ENCODE data around the gene KCNQ5.
"Not testable (repeated sequence)": the region's sequence is repeated elsewhere in the genome, so short reads cannot be mapped to it uniquely, and the experiment has no call there.

The KCNQ5 gene

DNA sequence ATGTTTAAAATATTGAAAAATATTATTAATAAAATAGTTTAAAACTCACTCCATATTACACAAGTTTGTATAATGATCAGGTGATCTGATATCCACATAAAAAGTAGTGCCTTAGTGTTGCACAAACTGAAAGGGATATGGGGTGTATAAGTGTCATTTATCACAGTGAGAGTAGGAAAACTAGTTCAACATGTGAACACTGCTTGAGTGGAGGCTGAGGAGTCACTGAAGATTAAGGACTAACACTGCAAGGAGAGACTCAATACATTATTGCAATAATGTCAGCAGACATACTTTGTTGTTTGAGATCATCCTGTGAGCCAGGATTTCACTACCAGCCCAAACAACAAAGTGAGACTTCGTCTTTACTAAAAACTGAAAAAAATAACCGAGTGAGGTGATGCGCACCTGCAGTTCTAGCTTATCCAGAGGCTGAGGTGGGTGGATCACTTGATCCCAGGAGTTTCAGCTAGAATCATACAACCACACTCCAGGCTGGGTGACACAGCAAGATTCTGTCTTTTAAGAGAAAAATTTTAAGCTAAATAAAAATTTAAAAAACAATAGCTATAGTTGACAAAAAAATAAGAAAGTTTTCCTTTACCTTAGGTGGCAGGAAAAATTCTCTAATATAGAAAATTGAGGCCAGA, 605.9 kb downstream of the KCNQ5 start:
- H3K27ac ChIP-seq (ENCODE audit: low read depth, low read length) = no peak overlapping the region
- no peaks in the 10 kb centered on the region for H3F3A ChIP-seq (ENCODE audit: control insufficient read depth, insufficient read depth)
- no peaks in the 10 kb centered on the region for H3K79me2 ChIP-seq (ENCODE audit: control insufficient read depth, low read length)
- no peaks in the 10 kb centered on the region for H3K9me3 ChIP-seq (ENCODE audit: control insufficient read depth, insufficient read depth, low read length)
- H3K4me3 ChIP-seq (ENCODE audit: low read length) = no peak overlapping the region
- no peaks in the 10 kb centered on the region for H3K27me3 ChIP-seq (ENCODE audit: control insufficient read depth, low read length)
- no peak for TF ChIP-seq EZH2phosphoT487 (IDR thresholded peaks at IDR 0.05; ENCODE audit: borderline replicate concordance, low read length)
- TF ChIP-seq, protein P1, sequence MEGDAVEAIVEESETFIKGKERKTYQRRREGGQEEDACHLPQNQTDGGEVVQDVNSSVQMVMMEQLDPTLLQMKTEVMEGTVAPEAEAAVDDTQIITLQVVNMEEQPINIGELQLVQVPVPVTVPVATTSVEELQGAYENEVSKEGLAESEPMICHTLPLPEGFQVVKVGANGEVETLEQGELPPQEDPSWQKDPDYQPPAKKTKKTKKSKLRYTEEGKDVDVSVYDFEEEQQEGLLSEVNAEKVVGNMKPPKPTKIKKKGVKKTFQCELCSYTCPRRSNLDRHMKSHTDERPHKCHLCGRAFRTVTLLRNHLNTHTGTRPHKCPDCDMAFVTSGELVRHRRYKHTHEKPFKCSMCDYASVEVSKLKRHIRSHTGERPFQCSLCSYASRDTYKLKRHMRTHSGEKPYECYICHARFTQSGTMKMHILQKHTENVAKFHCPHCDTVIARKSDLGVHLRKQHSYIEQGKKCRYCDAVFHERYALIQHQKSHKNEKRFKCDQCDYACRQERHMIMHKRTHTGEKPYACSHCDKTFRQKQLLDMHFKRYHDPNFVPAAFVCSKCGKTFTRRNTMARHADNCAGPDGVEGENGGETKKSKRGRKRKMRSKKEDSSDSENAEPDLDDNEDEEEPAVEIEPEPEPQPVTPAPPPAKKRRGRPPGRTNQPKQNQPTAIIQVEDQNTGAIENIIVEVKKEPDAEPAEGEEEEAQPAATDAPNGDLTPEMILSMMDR (IDR thresholded peaks at IDR 0.05; ENCODE audit: low read depth, low read length, poor library complexity, severe bottlenecking) = no peak
- no peaks in the 10 kb centered on the region for H3K36me3 ChIP-seq (ENCODE audit: control insufficient read depth, low read length)
- H3K9me2 ChIP-seq (replicated peaks; ENCODE audit: control insufficient read depth, low read length) = no peaks in the 10 kb centered on the region
- peaks cover 3% of the 10 kb centered on the region for H3K4me1 ChIP-seq (ENCODE audit: control insufficient read depth, low read length)
- H4K20me1 ChIP-seq (ENCODE audit: control insufficient read depth, insufficient read depth, low read depth, low read length) = no peaks in the 10 kb centered on the region
- H3K4me2 ChIP-seq (ENCODE audit: low read length) = no peak overlapping the region

DNA sequence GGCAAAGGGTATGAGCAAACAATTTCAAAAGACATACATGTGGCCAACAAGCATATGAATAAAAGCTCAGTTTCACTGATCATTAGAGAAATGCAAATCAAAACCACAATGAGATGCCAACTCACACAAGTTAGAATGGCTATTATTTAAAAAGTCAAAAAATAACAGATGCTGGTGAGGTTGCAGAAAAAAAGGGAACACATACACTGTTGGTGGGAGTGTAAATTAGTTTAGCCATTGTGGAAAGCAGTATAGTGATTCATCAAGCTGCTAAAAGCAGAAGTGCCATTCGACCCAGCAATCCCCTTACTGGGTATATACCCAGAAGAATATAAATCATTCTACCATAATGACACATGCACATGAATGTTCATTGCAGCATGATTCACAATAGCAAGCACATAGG, 610.1 kb downstream of the KCNQ5 start:
- Histone ChIP-seq H3K4me2 (ENCODE audit: low read length) (no peak overlapping the region), H3K4me1 (ENCODE audit: control insufficient read depth, low read length) (peaks cover 3% of the 10 kb centered on the region), H3K4me3 (ENCODE audit: low read length) (no peak overlapping the region), H3K79me2 (ENCODE audit: control insufficient read depth, low read length) (no peaks in the 10 kb centered on the region), H3K27ac (ENCODE audit: low read depth, low read length) (no peak overlapping the region), H3K27me3 (ENCODE audit: control insufficient read depth, low read length) (no peaks in the 10 kb centered on the region), H3K9me3 (ENCODE audit: control insufficient read depth, insufficient read depth, low read length) (no peaks in the 10 kb centered on the region), H3K9me2 (replicated peaks; ENCODE audit: control insufficient read depth, low read length) (no peaks in the 10 kb centered on the region), H3F3A (ENCODE audit: control insufficient read depth, insufficient read depth) (no peaks in the 10 kb centered on the region), H3K36me3 (ENCODE audit: control insufficient read depth, low read length) (no peaks in the 10 kb centered on the region), H4K20me1 (ENCODE audit: control insufficient read depth, insufficient read depth, low read depth, low read length) (no peaks in the 10 kb centered on the region)
- no peak for TF ChIP-seq EZH2phosphoT487 (IDR thresholded peaks at IDR 0.05; ENCODE audit: borderline replicate concordance, low read length)
- TF ChIP-seq, protein P1 (IDR thresholded peaks at IDR 0.05; ENCODE audit: low read depth, low read length, poor library complexity, severe bottlenecking) = no peak

DNA sequence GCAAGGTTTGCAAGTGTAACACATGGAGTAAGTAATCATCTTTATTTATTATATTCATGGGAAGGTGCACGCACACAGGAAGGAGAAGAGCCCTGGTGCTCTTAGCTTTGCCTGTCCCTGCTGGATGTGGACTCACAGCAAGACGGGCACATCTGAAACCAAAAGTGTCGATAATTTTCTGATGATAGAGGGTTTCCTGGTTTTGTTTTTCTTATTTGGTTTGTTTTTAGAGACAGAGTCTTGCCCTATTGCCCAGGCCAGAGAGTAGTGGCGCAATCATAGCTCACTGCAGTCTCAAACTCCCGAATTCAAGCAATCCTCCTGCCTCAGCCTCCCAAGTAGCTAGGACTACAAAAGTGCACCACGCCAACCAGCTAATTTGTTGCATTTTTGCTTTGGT, 611.2 kb downstream of the KCNQ5 start:
- TF ChIP-seq EZH2phosphoT487 (IDR thresholded peaks at IDR 0.05; ENCODE audit: borderline replicate concordance, low read length) = no peak
- TF ChIP-seq, protein P1 (IDR thresholded peaks at IDR 0.05; ENCODE audit: low read depth, low read length, poor library complexity, severe bottlenecking) = no peak
- no peaks in the 10 kb centered on the region for H3K79me2 ChIP-seq (ENCODE audit: control insufficient read depth, low read length)
- H3K4me2 ChIP-seq (ENCODE audit: low read length) = no peak overlapping the region
- peaks cover 3% of the 10 kb centered on the region for H3K4me1 ChIP-seq (ENCODE audit: control insufficient read depth, low read length)
- no peak overlapping the region for H3K27ac ChIP-seq (ENCODE audit: low read depth, low read length)
- no peaks in the 10 kb centered on the region for H3K27me3 ChIP-seq (ENCODE audit: control insufficient read depth, low read length)
- no peak overlapping the region for H3K4me3 ChIP-seq (ENCODE audit: low read length)
- no peaks in the 10 kb centered on the region for H3F3A ChIP-seq (ENCODE audit: control insufficient read depth, insufficient read depth)
- no peaks in the 10 kb centered on the region for H3K9me3 ChIP-seq (ENCODE audit: control insufficient read depth, insufficient read depth, low read length)
- H4K20me1 ChIP-seq (ENCODE audit: control insufficient read depth, insufficient read depth, low read depth, low read length) = no peaks in the 10 kb centered on the region
- no peaks in the 10 kb centered on the region for H3K9me2 ChIP-seq (replicated peaks; ENCODE audit: control insufficient read depth, low read length)
- H3K36me3 ChIP-seq (ENCODE audit: control insufficient read depth, low read length) = no peaks in the 10 kb centered on the region

DNA sequence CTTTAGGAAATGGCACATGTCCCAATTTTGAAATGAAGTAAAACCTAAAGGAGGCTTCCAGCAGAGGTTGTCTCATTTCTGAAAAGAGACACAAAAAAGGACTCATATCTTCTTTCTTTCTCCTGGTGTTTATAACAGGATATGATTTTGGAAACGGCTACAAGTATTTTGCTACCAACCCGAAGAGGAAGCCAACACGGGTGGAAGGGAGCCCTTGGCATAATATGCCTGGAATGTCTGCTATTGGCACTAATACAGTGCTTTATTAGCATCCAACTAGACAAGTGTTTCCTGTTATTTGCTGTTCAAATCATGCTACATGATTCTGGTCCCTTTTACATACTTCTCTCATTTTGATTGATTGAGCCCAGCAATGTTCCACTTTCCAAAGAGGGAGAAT, 612.1 kb downstream of the KCNQ5 start:
- H3K36me3 ChIP-seq (ENCODE audit: control insufficient read depth, low read length); H4K20me1 ChIP-seq (ENCODE audit: control insufficient read depth, insufficient read depth, low read depth, low read length); H3K9me2 ChIP-seq (replicated peaks; ENCODE audit: control insufficient read depth, low read length); H3K4me2 ChIP-seq (ENCODE audit: low read length); H3K27ac ChIP-seq (ENCODE audit: low read depth, low read length); H3K4me3 ChIP-seq (ENCODE audit: low read length); H3K4me1 ChIP-seq (ENCODE audit: control insufficient read depth, low read length); H3K9me3 ChIP-seq (ENCODE audit: control insufficient read depth, insufficient read depth, low read length); H3F3A ChIP-seq (ENCODE audit: control insufficient read depth, insufficient read depth); H3K79me2 ChIP-seq (ENCODE audit: control insufficient read depth, low read length); H3K27me3 ChIP-seq (ENCODE audit: control insufficient read depth, low read length): not testable (repeated sequence)

Measured in DOHH2 (cell line).